A549 (cell line): ENCODE data around the gene STAG2. TPM values are rescaled to one million over a fixed set of nuclear protein-coding genes. Genes with fewer than 3 reads are reported as not detected.

Source experiments
- ATAC-seq, 2 experiments: fragments of 200-7000 bp in 1 of 2; fragments of >200 bp in 1 of 2; cut with Nextera tagmentation in 1 of 2; cut with Tn5 transposase in 1 of 2; 3 replicates each; pipeline versions ENCODE4 v1.8.0 to v1.9.1; 2018 to 2020; ENCODE audit warnings: mild to moderate bottlenecking in 1 of 2, moderate library complexity in 1 of 2
- CTCF ChIA-PET: fragments of 300-600 bp; sonication (Branson Sonifier 250); formaldehyde crosslinking; extraction: SDS; loops from one replicate; lab custom pipeline; 2021; ENCODE audit warnings: antibody characterized with exemption, inconsistent platforms; lab: Yijun Ruan, JAX
- POLR2A ChIA-PET: fragments of 350-600 bp; formaldehyde crosslinking; extraction: SDS; loops from one replicate; lab custom pipeline; 2021; ENCODE audit warnings: antibody characterized with exemption, inconsistent platforms; lab: Yijun Ruan, JAX
- DNase-seq, 2 experiments: peaks; one replicate each; pipeline versions ENCODE4 v3.0.0 to v3.0.0-alpha.2; 2011 to 2016; ENCODE audit warnings: low read depth in 1 of 2, low spot score in 1 of 2
- FAIRE-seq: peaks from 2 replicates; lab custom pipeline; 2011; peaks lifted over from hg19 to GRCh38; lab: Jason Lieb, UNC
- H3K27ac ChIP-seq, 2 experiments: fragments of >200 bp; sonication (Bioruptor Twin); formaldehyde crosslinking; 3 replicates each; pipeline ENCODE4 v1.5.1; 2016 to 2017
- H3K4me1 ChIP-seq: fragments of >200 bp; sonication (Bioruptor Twin); formaldehyde crosslinking; 3 replicates; pipeline ENCODE4 v1.6.1; 2016
- H3K4me2 ChIP-seq: fragments of >200 bp; sonication (Bioruptor Twin); formaldehyde crosslinking; 3 replicates; pipeline ENCODE4 v1.6.1; 2016
- H3K4me3 ChIP-seq: fragments of >200 bp; sonication (Bioruptor Twin); formaldehyde crosslinking; 3 replicates; pipeline ENCODE4 v1.5.1; 2016
- H3K9me3 ChIP-seq: fragments of >200 bp; sonication (Bioruptor Twin); formaldehyde crosslinking; 3 replicates; pipeline ENCODE4 v1.6.1; 2016
- CBX8 ChIP-seq: fragments of 200-600 bp; sonication (generic); IDR thresholded peaks from 2 replicates; pipeline ENCODE4 v1.6.1; 2016
- EP300 ChIP-seq, 2 experiments: fragments of >200 bp; sonication (Bioruptor Twin); formaldehyde crosslinking; IDR thresholded peaks; 2 replicates in 1 of 2; 3 replicates in 1 of 2; pipeline ENCODE4 v1.6.1; 2016 to 2017
- FOSB ChIP-seq: fragments of 250-450 bp; sonication (Bioruptor Pico); IDR thresholded peaks from 2 replicates; pipeline ENCODE4 v1.5.0; 2020; ENCODE audit warnings: mild to moderate bottlenecking, moderate library complexity
- FOSL2 ChIP-seq, 2 experiments: fragments of 450-650 bp in 1 of 2; fragments of >200 bp in 1 of 2; sonication (Bioruptor Twin) in 1 of 2; formaldehyde crosslinking; IDR thresholded peaks; 2 replicates each; pipeline versions ENCODE4 v1.5.0 to v1.6.1; 2016 to 2020; ENCODE audit warnings: mild to moderate bottlenecking in 1 of 2, moderate library complexity in 1 of 2
- HDAC2 ChIP-seq: fragments of 200-600 bp; sonication (generic); IDR thresholded peaks from 2 replicates; pipeline ENCODE4 v1.6.1; 2016
- HEYL ChIP-seq: fragments of 250-450 bp; sonication (Bioruptor Pico); IDR thresholded peaks from 2 replicates; pipeline ENCODE4 v1.8.0; 2021; ENCODE audit warnings: mild to moderate bottlenecking, moderate library complexity
- HOXA7 ChIP-seq: fragments of 250-450 bp; sonication (Bioruptor Pico); IDR thresholded peaks from 2 replicates; pipeline ENCODE4 v1.5.0; 2020; ENCODE audit warnings: mild to moderate bottlenecking, moderate library complexity
- JUNB ChIP-seq: fragments of >200 bp; sonication (Bioruptor Twin); formaldehyde crosslinking; IDR thresholded peaks from 2 replicates; pipeline ENCODE4 v1.6.1; 2016
- KDM1A ChIP-seq: fragments of 200-600 bp; sonication (generic); IDR thresholded peaks from 2 replicates; pipeline ENCODE4 v1.6.1; 2016; ENCODE audit warnings: low read depth, mild to moderate bottlenecking
- MYC ChIP-seq: IDR thresholded peaks from 2 replicates; pipeline ENCODE4 v1.6.1; 2012; ENCODE audit warnings: mild to moderate bottlenecking, inconsistent platforms, low read length, improper control_type of control experiment, borderline replicate concordance
- NFE2L2 ChIP-seq: fragments of 150-350 bp; conservative IDR thresholded peaks from 2 replicates; pipeline ENCODE4 v1.6.1; 2014; ENCODE audit warnings: low read length
- NPAS2 ChIP-seq: fragments of 250-450 bp; sonication (Bioruptor Pico); IDR thresholded peaks from 2 replicates; pipeline ENCODE4 v1.8.0; 2022; ENCODE audit warnings: mild to moderate bottlenecking, moderate library complexity, borderline replicate concordance
- NR3C1 ChIP-seq: fragments of >200 bp; sonication (Bioruptor Twin); formaldehyde crosslinking; IDR thresholded peaks from 3 replicates; pipeline ENCODE4 v1.6.1; 2017
- PHF8 ChIP-seq: fragments of 200-600 bp; sonication (generic); IDR thresholded peaks from 2 replicates; pipeline ENCODE4 v1.6.1; 2016; ENCODE audit warnings: low read depth, mild to moderate bottlenecking, antibody characterized with exemption, moderate library complexity, borderline replicate concordance
- RAD21 ChIP-seq, 2 experiments: fragments of >200 bp in 1 of 2; sonication (Bioruptor Twin) in 1 of 2; formaldehyde crosslinking in 1 of 2; IDR thresholded peaks in 1 of 2; conservative IDR thresholded peaks in 1 of 2; 2 replicates in 1 of 2; 3 replicates in 1 of 2; pipeline ENCODE4 v1.6.1; 2012 to 2018; ENCODE audit warnings: inconsistent platforms in 1 of 2
- RARB ChIP-seq: fragments of 250-450 bp; sonication (Bioruptor Pico); IDR thresholded peaks from 2 replicates; pipeline ENCODE4 v1.8.0; 2021; ENCODE audit warnings: mild to moderate bottlenecking, moderate library complexity
- RNF2 ChIP-seq: fragments of 200-600 bp; sonication (generic); IDR thresholded peaks from 2 replicates; pipeline ENCODE4 v1.6.1; 2016; ENCODE audit warnings: low read depth, mild to moderate bottlenecking, antibody characterized with exemption, moderate library complexity, borderline replicate concordance
- SMC3 ChIP-seq: fragments of >200 bp; sonication (Bioruptor Twin); formaldehyde crosslinking; IDR thresholded peaks from 3 replicates; pipeline ENCODE4 v1.6.1; 2018; ENCODE audit warnings: inconsistent platforms
- TFCP2L1 ChIP-seq: fragments of 250-450 bp; sonication (Bioruptor Pico); IDR thresholded peaks from 2 replicates; pipeline ENCODE4 v1.5.0; 2021; ENCODE audit warnings: mild to moderate bottlenecking
- TP53 ChIP-seq: fragments of 250-450 bp; sonication (Bioruptor Pico); IDR thresholded peaks from 2 replicates; pipeline ENCODE4 v1.5.0; 2021; ENCODE audit warnings: mild to moderate bottlenecking, moderate library complexity
- ZFP36 ChIP-seq: fragments of 450-650 bp; IDR thresholded peaks from 2 replicates; pipeline ENCODE4 v1.6.1; 2014; ENCODE audit warnings: borderline replicate concordance; ENCODE audit not compliant: partially characterized antibody
- WGBS: methylation state at CpG from one replicate; pipeline ENCODE4 v1.1.6; 2017; ENCODE audit errors: missing lambda C conversion rate; 5-methylcytosine and 5-hydroxymethylcytosine counted together
- polyA plus RNA-seq, 4 experiments: library from polyadenylated mRNA; depleted of rRNA in 3 of 4; stranded (reverse); fragments of >200 nt; fragmentation: RNase III in 1 of 4; extraction: RNeasy Plus Mini Kit Qiagen cat#74134 plus additional on column Dnase treatment in 1 of 4; gene quantifications; 2 replicates in 3 of 4; 3 replicates in 1 of 4; pipeline ENCODE4 v1.2.3, GENCODE V29; 2011 to 2017
- TF ChIP-seq, protein P1 (sequence below): fragments of 200-600 bp; sonication (generic); IDR thresholded peaks from 2 replicates; pipeline ENCODE4 v1.6.1; 2016; ENCODE audit warnings: antibody characterized with exemption, mild to moderate bottlenecking, moderate library complexity
- TF ChIP-seq, protein P2 (sequence below): IDR thresholded peaks from 2 replicates; pipeline ENCODE4 v1.6.1; 2012; ENCODE audit warnings: low read depth, borderline replicate concordance

The STAG2 gene
- polyA plus RNA-seq, 2 of the 4 experiments (the other 2 are of a cell fraction) = 49.5 to 92.8 TPM

DNA sequence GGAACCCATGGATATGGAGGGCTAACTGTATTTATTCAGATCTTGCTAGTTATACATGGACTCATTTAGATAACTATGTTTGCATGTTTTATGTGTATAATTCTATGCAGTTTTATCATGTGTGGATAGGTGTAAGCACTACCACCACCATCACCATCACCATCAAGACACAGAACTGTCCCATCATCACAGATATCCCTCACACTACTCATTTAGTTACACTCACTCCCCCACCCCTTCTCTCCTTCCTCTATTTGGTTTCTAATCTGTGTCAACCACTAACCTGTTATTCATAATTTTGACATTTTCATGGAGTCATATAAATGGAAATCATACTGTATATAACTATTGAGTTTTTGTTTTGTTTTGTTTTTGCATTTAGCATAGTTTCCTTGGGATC lies 43.7 kb downstream of the STAG2 start:
- Histone ChIP-seq H3K4me2 (no peak overlapping the region), H3K9me3 (no peaks in the 10 kb centered on the region), H3K4me1 (no peaks in the 10 kb centered on the region), H3K27ac (no peak overlapping the region), H3K4me3 (no peak overlapping the region)
- ChIA-PET CTCF (no interaction called here), POLR2A (no interaction called here)
- FAIRE-seq (no peak), DNase-seq (no peak), ATAC-seq (no peak)
- TF ChIP-seq HDAC2 (no peak), FOSB (no peak), KDM1A (no peak), CBX8 (no peak), NFE2L2 (no peak), RAD21 (conservative IDR thresholded peaks at IDR 0.05 in 1 of 2, IDR thresholded peaks at IDR 0.05 in 1 of 2) (no peak), NPAS2 (CRISPR knock-in tag) (no peak), TFCP2L1 (CRISPR knock-in tag) (no peak), HOXA7 (CRISPR knock-in tag) (no peak)
- TF ChIP-seq, protein P1, sequence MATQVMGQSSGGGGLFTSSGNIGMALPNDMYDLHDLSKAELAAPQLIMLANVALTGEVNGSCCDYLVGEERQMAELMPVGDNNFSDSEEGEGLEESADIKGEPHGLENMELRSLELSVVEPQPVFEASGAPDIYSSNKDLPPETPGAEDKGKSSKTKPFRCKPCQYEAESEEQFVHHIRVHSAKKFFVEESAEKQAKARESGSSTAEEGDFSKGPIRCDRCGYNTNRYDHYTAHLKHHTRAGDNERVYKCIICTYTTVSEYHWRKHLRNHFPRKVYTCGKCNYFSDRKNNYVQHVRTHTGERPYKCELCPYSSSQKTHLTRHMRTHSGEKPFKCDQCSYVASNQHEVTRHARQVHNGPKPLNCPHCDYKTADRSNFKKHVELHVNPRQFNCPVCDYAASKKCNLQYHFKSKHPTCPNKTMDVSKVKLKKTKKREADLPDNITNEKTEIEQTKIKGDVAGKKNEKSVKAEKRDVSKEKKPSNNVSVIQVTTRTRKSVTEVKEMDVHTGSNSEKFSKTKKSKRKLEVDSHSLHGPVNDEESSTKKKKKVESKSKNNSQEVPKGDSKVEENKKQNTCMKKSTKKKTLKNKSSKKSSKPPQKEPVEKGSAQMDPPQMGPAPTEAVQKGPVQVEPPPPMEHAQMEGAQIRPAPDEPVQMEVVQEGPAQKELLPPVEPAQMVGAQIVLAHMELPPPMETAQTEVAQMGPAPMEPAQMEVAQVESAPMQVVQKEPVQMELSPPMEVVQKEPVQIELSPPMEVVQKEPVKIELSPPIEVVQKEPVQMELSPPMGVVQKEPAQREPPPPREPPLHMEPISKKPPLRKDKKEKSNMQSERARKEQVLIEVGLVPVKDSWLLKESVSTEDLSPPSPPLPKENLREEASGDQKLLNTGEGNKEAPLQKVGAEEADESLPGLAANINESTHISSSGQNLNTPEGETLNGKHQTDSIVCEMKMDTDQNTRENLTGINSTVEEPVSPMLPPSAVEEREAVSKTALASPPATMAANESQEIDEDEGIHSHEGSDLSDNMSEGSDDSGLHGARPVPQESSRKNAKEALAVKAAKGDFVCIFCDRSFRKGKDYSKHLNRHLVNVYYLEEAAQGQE = no peak
- TF ChIP-seq, all 56 proteins: peak for 0

DNA sequence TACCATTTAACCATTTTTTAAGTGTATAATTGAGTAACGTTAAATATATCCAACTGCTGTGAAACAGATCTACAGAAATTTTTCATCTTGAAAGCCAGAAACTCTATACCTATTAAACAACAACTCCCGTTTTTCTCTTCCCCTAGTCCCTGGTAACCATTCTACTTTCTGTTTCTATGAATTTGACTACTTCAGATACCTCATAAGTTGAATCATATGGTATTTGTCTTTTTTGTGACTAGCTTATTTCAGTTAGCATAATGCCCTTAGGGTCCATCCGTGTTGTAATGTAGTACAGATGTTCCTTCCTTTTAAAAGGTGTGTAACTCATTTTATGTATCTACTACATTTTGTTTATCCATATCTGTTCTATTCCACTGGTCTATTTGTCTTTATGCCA lies 48.7 kb downstream of the STAG2 start:
- Histone ChIP-seq H3K4me3 (no peak overlapping the region), H3K4me1 (no peaks in the 10 kb centered on the region), H3K9me3 (no peaks in the 10 kb centered on the region), H3K4me2 (no peak overlapping the region), H3K27ac (no peak overlapping the region)
- TF ChIP-seq JUNB (no peak), TP53 (CRISPR knock-in tag) (no peak), TFCP2L1 (CRISPR knock-in tag) (no peak), NPAS2 (CRISPR knock-in tag) (no peak), RARB (CRISPR knock-in tag) (no peak), EP300 (IDR thresholded peaks at IDR 0.05) (no peak)
- ChIA-PET CTCF (no interaction called here), POLR2A (no interaction called here)
- FAIRE-seq = no peak
- DNase-seq = no peak
- ATAC-seq = no peak
- 92% methylated on average over 3 of the region's 3 CpGs for WGBS

DNA sequence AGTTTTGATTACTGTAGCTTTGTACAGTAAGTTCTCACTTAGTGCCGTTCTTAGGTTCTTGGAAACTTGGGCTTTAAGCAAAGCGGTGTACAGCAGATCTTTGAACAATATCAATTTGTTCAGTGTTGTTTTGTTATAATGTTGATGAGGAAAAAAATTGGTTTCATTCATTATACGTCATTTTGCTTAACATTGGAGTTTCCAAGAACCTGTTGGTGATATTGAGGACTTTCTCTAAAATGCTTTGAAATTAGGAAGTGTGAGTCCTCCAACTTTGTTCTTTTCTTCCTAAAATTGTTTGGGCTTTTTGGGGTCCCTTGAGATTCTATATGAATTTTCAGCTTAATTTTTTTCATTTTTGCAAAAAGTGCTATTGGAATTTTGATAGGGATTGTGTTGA lies 49.1 kb downstream of the STAG2 start:
- H3K4me3 ChIP-seq = no peak overlapping the region
- DNase-seq = no peak
- no peak overlapping the region for H3K27ac ChIP-seq
- peak; percentile 32 for FAIRE-seq
- ChIA-PET POLR2A (no interaction called here), CTCF (no interaction called here)
- TF ChIP-seq TFCP2L1 (CRISPR knock-in tag) (no peak), SMC3 (no peak), NR3C1 (no peak), HEYL (CRISPR knock-in tag) (no peak), PHF8 (no peak), FOSL2 (IDR thresholded peaks at IDR 0.05) (no peak), FOSL2 (CRISPR knock-in tag; IDR thresholded peaks at IDR 0.05) (no peak), RNF2 (no peak), JUNB (no peak), MYC (no peak), ZFP36 (no peak)
- TF ChIP-seq, protein P2, sequence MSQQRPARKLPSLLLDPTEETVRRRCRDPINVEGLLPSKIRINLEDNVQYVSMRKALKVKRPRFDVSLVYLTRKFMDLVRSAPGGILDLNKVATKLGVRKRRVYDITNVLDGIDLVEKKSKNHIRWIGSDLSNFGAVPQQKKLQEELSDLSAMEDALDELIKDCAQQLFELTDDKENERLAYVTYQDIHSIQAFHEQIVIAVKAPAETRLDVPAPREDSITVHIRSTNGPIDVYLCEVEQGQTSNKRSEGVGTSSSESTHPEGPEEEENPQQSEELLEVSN = no peak
- ATAC-seq = no peak
- no peak overlapping the region for H3K4me2 ChIP-seq
- no peaks in the 10 kb centered on the region for H3K9me3 ChIP-seq
- WGBS = 99% methylated on average over 3 of the region's 3 CpGs
- H3K4me1 ChIP-seq = no peaks in the 10 kb centered on the region
